ENCODE results near the gene P2RY6. TPM values are rescaled to one million over a fixed set of nuclear protein-coding genes. Genes with fewer than 3 reads are reported as not detected.

P2RY6 gene
- total RNA-seq, 2 experiments from 2014 or later: not detected

- Histone ChIP-seq H3K79me2 (ENCODE audit: insufficient read depth, low read depth, low read length) (no peaks in the 10 kb centered on the region), H3K4me2 (ENCODE audit: low read length) (no peak overlapping the region), H4K20me1 (ENCODE audit: insufficient read depth, low read length) (no peaks in the 10 kb centered on the region), H3K4me1 (ENCODE audit: insufficient read depth, low read length, poor library complexity, severe bottlenecking) (peaks cover 26% of the 10 kb centered on the region), H2AFZ (ENCODE audit: low read length) (no peak overlapping the region), H3K36me3 (ENCODE audit: insufficient read depth, low read length) (no peaks in the 10 kb centered on the region), H3K9me3 (ENCODE audit: low read length) (no peaks in the 10 kb centered on the region), H3K9me2 (ENCODE audit: insufficient read depth, low read length) (no peaks in the 10 kb centered on the region), H3K27ac (ENCODE audit: low read depth, low read length, poor library complexity, severe bottlenecking) (no peak overlapping the region), H3K4me3 (ENCODE audit: low read depth, low read length, poor library complexity, severe bottlenecking) (no peak overlapping the region)
- intact Hi-C loops (cut with micrococcal nuclease; ENCODE audit: unreplicated experiment): no loop called here
- TF ChIP-seq EZH2phosphoT487 (IDR thresholded peaks at IDR 0.05; ENCODE audit: borderline replicate concordance, low read depth, low read length) (no peak), CTCF (conservative IDR thresholded peaks at IDR 0.05; ENCODE audit: low read length) (no peak)
- ChIA-PET CTCF (ENCODE audit: unreplicated experiment) (no interaction called here), POLR2A (interaction anchor here (1.2 kb wide), 1 partner anchor 145 kb away, joined by 3 read pairs; no protein-coding TSS in a partner anchor)
- DNase-seq (ENCODE audit: low spot score): no peak
- no TSS peak for BruUV-seq (replicated peaks)
Observed at GRCh38 chr11:73268671-73269271, 3.4 kb upstream of the P2RY6 start.

DNA sequence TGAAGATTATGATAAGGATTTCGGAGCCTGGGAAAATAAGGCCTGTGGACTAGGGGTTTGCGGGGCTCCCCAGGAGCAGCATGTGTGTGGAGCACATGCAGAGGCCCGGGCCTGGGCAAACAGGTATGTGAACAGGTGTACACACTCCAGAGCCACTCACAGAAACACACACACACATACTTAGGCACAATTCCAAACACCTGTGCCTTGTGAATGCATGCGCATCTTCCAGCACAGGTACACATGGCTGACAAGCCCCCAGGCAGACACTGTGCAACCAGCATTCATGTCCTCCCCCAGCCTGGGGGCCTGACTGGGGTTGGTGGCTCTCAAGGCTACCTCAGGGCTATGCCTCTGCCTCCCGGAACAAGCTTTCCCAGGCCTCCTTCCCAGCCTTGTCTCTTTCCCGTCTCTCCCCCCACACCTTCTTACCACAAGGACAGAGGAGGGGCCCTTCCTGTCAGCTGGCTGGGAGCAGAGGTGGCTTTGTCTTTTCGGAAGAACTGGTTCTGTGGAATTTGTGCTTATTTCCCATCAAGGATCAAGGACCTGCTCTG is 2.6 kb upstream of the P2RY6 start:
- Histone ChIP-seq H3K79me2 (ENCODE audit: insufficient read depth, low read depth, low read length) (no peaks in the 10 kb centered on the region), H3K4me1 (ENCODE audit: insufficient read depth, low read length, poor library complexity, severe bottlenecking) (peaks cover 26% of the 10 kb centered on the region), H3K4me3 (ENCODE audit: low read depth, low read length, poor library complexity, severe bottlenecking) (no peak overlapping the region), H3K4me2 (ENCODE audit: low read length) (no peak overlapping the region), H3K9me3 (ENCODE audit: low read length) (no peaks in the 10 kb centered on the region), H4K20me1 (ENCODE audit: insufficient read depth, low read length) (no peaks in the 10 kb centered on the region), H3K9me2 (ENCODE audit: insufficient read depth, low read length) (no peaks in the 10 kb centered on the region), H2AFZ (ENCODE audit: low read length) (no peak overlapping the region), H3K36me3 (ENCODE audit: insufficient read depth, low read length) (no peaks in the 10 kb centered on the region), H3K27ac (ENCODE audit: low read depth, low read length, poor library complexity, severe bottlenecking) (no peak overlapping the region)
- TF ChIP-seq CTCF (conservative IDR thresholded peaks at IDR 0.05; ENCODE audit: low read length): no peak
- TF ChIP-seq EZH2phosphoT487 (IDR thresholded peaks at IDR 0.05; ENCODE audit: borderline replicate concordance, low read depth, low read length): no peak
- CTCF ChIA-PET (ENCODE audit: unreplicated experiment): interaction anchor here (1.2 kb wide), 1 partner anchor 22 kb away, joined by 6 read pairs; no protein-coding TSS in a partner anchor
- intact Hi-C loops (cut with micrococcal nuclease; ENCODE audit: unreplicated experiment): no loop called here
- no peak for DNase-seq (ENCODE audit: low spot score)
- POLR2A ChIA-PET: no interaction called here
- BruUV-seq (replicated peaks): no TSS peak
